Ishikawa (cell line): ENCODE measurements around the gene CCDC192.

Experiments used
- FOXM1 ChIP-seq: IDR thresholded peaks from 2 replicates; pipeline ENCODE4 v1.6.1; 2012; ENCODE audit warnings: low read depth, borderline replicate concordance
- RAD21 ChIP-seq: IDR thresholded peaks from 2 replicates; pipeline ENCODE4 v1.6.1; 2012; ENCODE audit warnings: low read depth
- TAF1 ChIP-seq: IDR thresholded peaks from 2 replicates; pipeline ENCODE4 v1.6.1; 2012; ENCODE audit warnings: low read depth, mild to moderate bottlenecking

DNA sequence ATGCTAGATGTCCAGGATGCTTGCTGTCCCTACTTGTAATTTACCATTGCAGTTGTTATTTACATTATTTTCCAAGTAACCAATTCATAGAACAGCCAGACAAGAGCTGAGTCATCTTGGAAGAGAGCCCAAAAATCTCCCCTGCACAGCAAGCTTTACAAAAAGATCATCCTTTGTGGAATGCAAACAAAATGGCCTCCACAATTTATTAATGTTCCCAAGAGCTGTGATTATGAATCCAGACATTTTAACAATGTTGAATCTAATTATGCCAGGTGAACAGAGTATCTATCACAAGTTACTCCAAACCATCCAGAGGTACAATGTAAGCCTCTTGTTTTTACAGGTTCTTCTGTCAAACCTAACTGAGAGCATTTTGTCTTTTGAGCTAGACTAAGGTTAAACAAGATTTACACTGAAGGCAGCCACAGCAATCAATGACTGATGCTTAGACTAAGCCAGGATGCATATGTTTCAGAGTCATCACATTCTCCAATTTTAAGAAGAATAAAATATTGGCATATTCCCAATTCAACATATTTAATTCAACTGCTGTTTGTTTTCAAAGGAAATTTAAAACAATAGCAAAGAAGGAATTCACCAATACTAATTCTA is 285.1 kb downstream of the CCDC192 start:
- TF ChIP-seq FOXM1 = no peak
- no peak for TF ChIP-seq TAF1
- no peak for TF ChIP-seq RAD21
